Ovary (tissue), 3 donors: ENCODE results near the gene ARHGEF4.

Experiments
- POLR2A ChIP-seq: fragments of 450-650 bp; IDR thresholded peaks from one replicate; pipeline ENCODE4 v1.6.1; 2017; ENCODE audit warnings: antibody characterized with exemption, mild to moderate bottlenecking, moderate library complexity
- TF ChIP-seq, protein P1 (sequence below), 3 donors: fragments of 450-650 bp in 2 of 3; fragments of 200-600 bp in 1 of 3; IDR thresholded peaks; one replicate each; pipeline versions ENCODE4 v1.5.1 to v1.8.0; 2016 to 2022; ENCODE audit warnings: antibody characterized with exemption in 3 of 3, mild to moderate bottlenecking in 1 of 3
- donor health status: DM: no; HTN: no; CAD: no.

DNA sequence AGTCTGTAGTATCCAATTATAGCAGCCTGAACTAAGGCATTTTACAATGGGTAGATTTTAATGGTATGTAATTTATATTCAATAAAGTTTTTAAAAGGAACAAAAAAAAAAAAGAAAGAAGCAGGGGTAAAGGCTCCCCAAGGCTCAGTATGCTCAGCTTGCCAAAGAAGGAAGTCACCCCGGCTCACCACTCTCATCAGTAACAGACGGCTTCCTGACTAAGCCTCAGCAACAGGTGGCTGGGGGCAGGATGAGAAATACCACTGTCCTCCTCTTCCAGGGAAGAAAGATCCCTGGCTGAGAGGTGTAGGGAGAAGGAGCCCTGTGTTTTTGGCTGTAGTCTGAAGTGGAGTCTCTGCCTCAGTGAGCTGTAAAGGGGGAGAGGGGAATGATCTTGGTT lies 121.2 kb downstream of the ARHGEF4 start:
- TF ChIP-seq, protein P1, sequence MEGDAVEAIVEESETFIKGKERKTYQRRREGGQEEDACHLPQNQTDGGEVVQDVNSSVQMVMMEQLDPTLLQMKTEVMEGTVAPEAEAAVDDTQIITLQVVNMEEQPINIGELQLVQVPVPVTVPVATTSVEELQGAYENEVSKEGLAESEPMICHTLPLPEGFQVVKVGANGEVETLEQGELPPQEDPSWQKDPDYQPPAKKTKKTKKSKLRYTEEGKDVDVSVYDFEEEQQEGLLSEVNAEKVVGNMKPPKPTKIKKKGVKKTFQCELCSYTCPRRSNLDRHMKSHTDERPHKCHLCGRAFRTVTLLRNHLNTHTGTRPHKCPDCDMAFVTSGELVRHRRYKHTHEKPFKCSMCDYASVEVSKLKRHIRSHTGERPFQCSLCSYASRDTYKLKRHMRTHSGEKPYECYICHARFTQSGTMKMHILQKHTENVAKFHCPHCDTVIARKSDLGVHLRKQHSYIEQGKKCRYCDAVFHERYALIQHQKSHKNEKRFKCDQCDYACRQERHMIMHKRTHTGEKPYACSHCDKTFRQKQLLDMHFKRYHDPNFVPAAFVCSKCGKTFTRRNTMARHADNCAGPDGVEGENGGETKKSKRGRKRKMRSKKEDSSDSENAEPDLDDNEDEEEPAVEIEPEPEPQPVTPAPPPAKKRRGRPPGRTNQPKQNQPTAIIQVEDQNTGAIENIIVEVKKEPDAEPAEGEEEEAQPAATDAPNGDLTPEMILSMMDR (IDR thresholded peaks at IDR 0.05) = no peak
- no peak for TF ChIP-seq POLR2A
